NCI-H187 (cell line): Measurements from ENCODE around the gene CNPPD1.

Experiments used
- DNase-seq, 2 experiments: peaks; one replicate each; lab custom pipeline; 2025; lab: John Stamatoyannopoulos, UW

CNPPD1 gene

GRCh38 chr2:219160186-219161017, 16.3 kb downstream of the CNPPD1 start, which contains the start of gene NHEJ1:
Gene NHEJ1, minus strand, starts transcription at chr2:219160815. Its CDS starts 2,453 bp downstream, at chr2:219158362.
- DNase-seq = peak; percentile 65 to 78

GRCh38 chr2:219159771-219160185, 16.9 kb downstream of the CNPPD1 start:
- no peak for DNase-seq

GRCh38 chr2:219158586-219158985, 18.1 kb downstream of the CNPPD1 start:
- DNase-seq = no peak

- no peak for DNase-seq
These were observed 18.7 kb downstream of the CNPPD1 start for GRCh38 chr2:219158025-219158424.

GRCh38 chr2:219157396-219157795, 19.3 kb downstream of the CNPPD1 start:
- DNase-seq = no peak

- peak; percentile 3 to 23 for DNase-seq
These were observed 21.6 kb downstream of the CNPPD1 start for GRCh38 chr2:219155054-219155644.

GRCh38 chr2:219149667-219150066, 27.1 kb downstream of the CNPPD1 start:
- DNase-seq = no peak

GRCh38 chr2:219142329-219142728, 34.4 kb downstream of the CNPPD1 start:
- no peak for DNase-seq

- no peak for DNase-seq
These were observed 36.0 kb downstream of the CNPPD1 start for GRCh38 chr2:219140722-219141121.

- DNase-seq = no peak
These were observed 42.7 kb downstream of the CNPPD1 start for GRCh38 chr2:219133976-219134375.

GRCh38 chr2:219131744-219132143, 45.0 kb downstream of the CNPPD1 start:
- DNase-seq = no peak

- DNase-seq = no peak
These were observed 45.4 kb downstream of the CNPPD1 start for GRCh38 chr2:219131327-219131726.

GRCh38 chr2:219129589-219129988, 47.1 kb downstream of the CNPPD1 start:
- DNase-seq = no peak

GRCh38 chr2:219128396-219128795, 48.3 kb downstream of the CNPPD1 start:
- no peak for DNase-seq

- DNase-seq = no peak
These were observed 49.6 kb downstream of the CNPPD1 start for GRCh38 chr2:219127037-219127635.

- DNase-seq = no peak
These were observed 50.2 kb downstream of the CNPPD1 start for GRCh38 chr2:219126555-219126954.

- DNase-seq = no peak
These were observed 50.8 kb downstream of the CNPPD1 start for GRCh38 chr2:219125886-219126270.

- no peak for DNase-seq
These were observed 51.4 kb downstream of the CNPPD1 start for GRCh38 chr2:219125225-219125885.

- DNase-seq = no peak
These were observed 52.2 kb downstream of the CNPPD1 start for GRCh38 chr2:219124381-219125110.

GRCh38 chr2:219123356-219124135, 53.2 kb downstream of the CNPPD1 start:
- DNase-seq = no peak
